ENCODE data around the gene EFCAB7. TPM values are rescaled to one million over a fixed set of nuclear protein-coding genes. Genes with fewer than 3 reads are reported as not detected.

Gene EFCAB7
- total and polyA plus RNA-seq, 2 of the 13 experiments (the other 11 are each of a cell fraction or from before 2014, with no cell fraction given) = 1.7 to 5.4 TPM

- peak; percentile 69 for TF ChIP-seq ZBTB14 (CRISPR knock-in tag; IDR thresholded peaks at IDR 0.05)
- no peak for TF ChIP-seq ZNF646 (CRISPR knock-in tag; IDR thresholded peaks at IDR 0.05)
- TF ChIP-seq ZNF264 (CRISPR knock-in tag; IDR thresholded peaks at IDR 0.05) = peak; percentile 92
- TF ChIP-seq ZBTB7B (CRISPR knock-in tag; IDR thresholded peaks at IDR 0.05) = peak; percentile 43; the same call in 1 of the 2 replicates
- no peak for TF ChIP-seq MTF1 (CRISPR knock-in tag; IDR thresholded peaks at IDR 0.05)
- no peak for TF ChIP-seq ZNF879 (CRISPR knock-in tag; IDR thresholded peaks at IDR 0.05)
- 0 out of 2 replicates have a peak, but pooled peaks have one; percentile 61 for TF ChIP-seq CHCHD3 (CRISPR knock-in tag; IDR thresholded peaks at IDR 0.05)
- TF ChIP-seq KDM3A (CRISPR knock-in tag; IDR thresholded peaks at IDR 0.05; ENCODE audit: low read depth) = 0 out of 2 replicates have a peak, but pooled peaks have one; percentile 23
- no peak for TF ChIP-seq TCF12 (IDR thresholded peaks at IDR 0.05)
- 0 out of 2 replicates have a peak, but pooled peaks have one; percentile 52 for TF ChIP-seq TCF12 (CRISPR knock-in tag; IDR thresholded peaks at IDR 0.05)
- peak; percentile 73; the same call in 1 of the 2 replicates for TF ChIP-seq ZNF431 (CRISPR knock-in tag; IDR thresholded peaks at IDR 0.05; ENCODE audit: borderline replicate concordance, low read depth)
- peak; percentile 97 for TF ChIP-seq SAP130 (CRISPR knock-in tag; IDR thresholded peaks at IDR 0.05; ENCODE audit: low read depth)
- peak; percentile 64; the same call in 1 of the 2 replicates for TF ChIP-seq RNF2 (conservative IDR thresholded peaks at IDR 0.05; ENCODE audit: low read depth)
- TF ChIP-seq ATF3 (CRISPR knock-in tag; IDR thresholded peaks at IDR 0.05) = peak; percentile 77
- TF ChIP-seq MYNN (CRISPR knock-in tag; IDR thresholded peaks at IDR 0.05; ENCODE audit: low read depth) = no peak
- TF ChIP-seq KDM5B (CRISPR knock-in tag; IDR thresholded peaks at IDR 0.05; ENCODE audit: borderline replicate concordance) = peak; percentile 94
- peak; percentile 93 for TF ChIP-seq TBX2 (CRISPR knock-in tag; IDR thresholded peaks at IDR 0.05; ENCODE audit: borderline replicate concordance)
- no peak for TF ChIP-seq CEBPZ (IDR thresholded peaks at IDR 0.05; ENCODE audit: low read length)
These were observed at the start of gene EFCAB7, which contains the start of gene ITGB3BP (continued) for GRCh38 chr1:63522891-63523728.
